ENCODE results near the gene MCTP2.

Gene MCTP2

GRCh38 chr15:94353488-94353820 lies 122.1 kb downstream of the MCTP2 start:
- no peak for DNase-seq

- no peak for DNase-seq
Observed at GRCh38 chr15:94354655-94355054, 123.3 kb downstream of the MCTP2 start.

- DNase-seq, result no peak
Observed at GRCh38 chr15:94359716-94360115, 128.4 kb downstream of the MCTP2 start.

GRCh38 chr15:94360251-94360685 lies 128.9 kb downstream of the MCTP2 start:
- DNase-seq, result no peak

GRCh38 chr15:94362385-94363092 lies 131.2 kb downstream of the MCTP2 start:
- no peak for DNase-seq

GRCh38 chr15:94363382-94363781 lies 132.0 kb downstream of the MCTP2 start:
- no peak for DNase-seq

GRCh38 chr15:94366781-94367180 lies 135.4 kb downstream of the MCTP2 start:
- no peak for DNase-seq

GRCh38 chr15:94367726-94368535 lies 136.6 kb downstream of the MCTP2 start:
- DNase-seq, result no peak

- peak; percentile 25 for DNase-seq
Observed at GRCh38 chr15:94370206-94370935, 139.0 kb downstream of the MCTP2 start.

GRCh38 chr15:94370936-94371285 lies 139.6 kb downstream of the MCTP2 start:
- DNase-seq, result no peak

GRCh38 chr15:94372821-94373220 lies 141.5 kb downstream of the MCTP2 start:
- no peak for DNase-seq

- DNase-seq, result no peak
Observed at GRCh38 chr15:94375997-94376396, 144.6 kb downstream of the MCTP2 start.

GRCh38 chr15:94379986-94380385 lies 148.6 kb downstream of the MCTP2 start:
- DNase-seq, result no peak

- DNase-seq, result no peak
Observed at GRCh38 chr15:94380798-94381197, 149.4 kb downstream of the MCTP2 start.

GRCh38 chr15:94381384-94381783 lies 150.0 kb downstream of the MCTP2 start:
- DNase-seq, result no peak

GRCh38 chr15:94383041-94383440 lies 151.7 kb downstream of the MCTP2 start:
- DNase-seq, result no peak

GRCh38 chr15:94383706-94384105 lies 152.3 kb downstream of the MCTP2 start:
- no peak for DNase-seq

GRCh38 chr15:94385441-94385840 lies 154.1 kb downstream of the MCTP2 start:
- DNase-seq, result no peak

GRCh38 chr15:94386351-94386750 lies 155.0 kb downstream of the MCTP2 start:
- DNase-seq, result no peak

- DNase-seq, result no peak
Observed at GRCh38 chr15:94387442-94387841, 156.1 kb downstream of the MCTP2 start.

GRCh38 chr15:94387849-94388441 lies 156.6 kb downstream of the MCTP2 start:
- DNase-seq, result no peak

GRCh38 chr15:94395640-94396039 lies 164.3 kb downstream of the MCTP2 start:
- DNase-seq, result no peak

GRCh38 chr15:94397337-94397736 lies 166.0 kb downstream of the MCTP2 start:
- no peak for DNase-seq

Measured in right kidney (tissue), 1 donor.